HG03571 (cell line): ENCODE data around the gene LMAN2L.
"Not testable (repeated sequence)": the region's sequence is repeated elsewhere in the genome, so short reads cannot be mapped to it uniquely, and the experiment has no call there.

ENCODE experiments used
- ATAC-seq: cut with Tn5 transposase; IDR thresholded peaks from one replicate; pipeline ENCODE4 v1.9.1; 2021; ENCODE audit not compliant: unreplicated experiment

Gene LMAN2L

DNA sequence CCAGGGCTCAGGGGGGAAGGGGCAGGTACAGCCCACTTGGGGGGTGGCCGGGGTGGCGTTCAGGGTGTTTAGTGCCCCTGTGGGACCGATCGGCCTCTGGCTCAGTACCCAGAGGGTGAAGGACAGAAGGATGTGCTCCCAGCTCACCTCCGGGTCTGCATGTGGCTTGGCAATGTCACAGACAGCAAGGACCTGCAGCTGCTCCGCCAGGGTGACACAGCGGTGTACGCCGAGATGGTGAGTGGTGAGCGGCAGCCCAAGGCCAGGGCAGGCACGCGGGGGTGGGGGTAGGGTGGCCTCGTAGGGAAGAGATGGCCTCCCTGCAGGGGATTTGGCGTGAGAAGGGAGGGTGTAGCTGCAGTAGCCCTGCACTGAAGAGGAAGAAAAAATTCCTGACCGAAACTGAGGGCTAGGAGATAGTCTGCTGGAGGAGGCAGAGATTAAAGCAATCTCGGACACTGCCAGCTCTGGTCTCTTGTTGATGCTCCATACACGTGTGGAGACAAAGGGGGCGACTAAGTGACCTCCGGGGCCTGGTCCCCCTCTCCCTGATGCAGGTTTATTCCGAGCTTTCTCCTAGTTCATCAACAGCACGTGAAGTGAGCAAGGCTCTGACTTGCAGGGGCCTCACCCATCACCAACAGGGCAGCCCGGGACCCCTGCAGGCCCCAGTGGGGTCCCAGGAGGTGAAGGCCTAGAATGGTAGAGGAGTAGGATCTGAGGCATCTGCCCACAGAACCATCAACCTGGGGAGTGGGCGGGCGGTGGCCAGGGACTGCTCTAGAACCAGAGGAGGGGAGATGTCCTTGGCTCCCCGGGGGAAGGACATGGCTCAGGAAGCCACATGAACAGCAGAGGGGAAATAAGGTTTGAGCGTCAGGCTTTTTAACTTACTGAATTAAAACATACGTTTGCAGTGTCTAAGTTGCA, 51.9 kb downstream of the LMAN2L start:
- no peak for ATAC-seq

DNA sequence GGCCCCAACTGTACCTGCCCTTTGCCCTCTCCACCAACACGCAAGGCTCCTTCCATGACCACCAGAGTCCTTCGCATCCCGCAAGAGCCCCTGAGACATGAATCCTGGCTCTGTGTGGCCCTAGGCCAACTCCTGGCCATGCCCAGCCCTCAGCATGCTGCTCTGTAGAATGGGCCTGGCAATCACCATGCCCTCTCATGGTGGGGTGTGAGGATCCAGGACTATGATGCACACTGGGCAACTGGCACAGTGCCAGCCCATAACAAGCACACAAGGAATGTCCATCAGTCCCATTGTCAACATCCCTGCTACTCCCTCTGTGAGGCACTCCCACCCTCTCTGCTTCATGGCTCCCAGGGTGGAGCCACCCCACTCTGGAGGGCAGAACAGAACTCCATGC, 52.6 kb downstream of the LMAN2L start:
- no peak for ATAC-seq

DNA sequence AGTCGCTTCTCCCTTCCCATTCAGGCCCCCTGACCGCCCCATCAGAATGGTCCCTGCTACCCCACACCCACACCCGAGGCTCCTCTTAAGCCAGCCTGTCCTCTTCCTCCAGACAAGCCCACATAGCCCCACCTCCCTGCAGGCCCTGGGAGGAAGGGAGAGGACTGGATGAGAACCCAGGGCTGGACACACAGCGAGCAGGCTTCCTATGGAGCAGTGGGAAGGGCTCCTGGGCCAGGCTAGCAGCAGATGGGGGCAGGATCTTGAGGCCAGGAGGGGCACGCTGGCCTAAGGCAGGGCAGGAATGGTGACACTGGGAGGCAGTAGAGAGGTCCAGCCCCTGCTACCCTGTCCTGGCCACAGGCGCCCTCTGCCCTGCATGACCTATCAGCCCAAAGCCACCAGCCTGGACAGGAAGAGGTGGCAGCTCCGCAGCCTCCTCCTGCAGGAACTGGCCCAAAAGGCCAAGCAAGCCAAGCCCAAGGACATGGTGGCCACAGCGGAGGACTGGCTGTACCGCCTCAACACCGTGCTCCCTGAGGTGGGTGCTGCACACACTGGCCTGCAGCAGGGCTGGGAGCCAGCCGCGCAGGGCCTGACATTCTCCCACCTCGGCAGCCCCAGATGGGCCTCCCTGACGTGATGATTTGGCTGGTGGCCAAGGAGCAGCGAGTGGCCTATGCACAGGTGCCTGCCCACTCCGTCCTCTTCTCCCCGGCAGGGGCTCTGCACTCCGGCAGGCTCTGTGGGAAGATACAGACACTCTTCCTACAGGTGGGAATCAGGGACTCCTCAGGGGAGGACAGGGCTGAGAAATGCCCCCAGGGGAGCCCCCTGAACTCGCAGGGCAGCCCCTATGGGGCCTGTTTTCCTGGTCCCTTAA, 54.0 kb downstream of the LMAN2L start:
- no peak for ATAC-seq

DNA sequence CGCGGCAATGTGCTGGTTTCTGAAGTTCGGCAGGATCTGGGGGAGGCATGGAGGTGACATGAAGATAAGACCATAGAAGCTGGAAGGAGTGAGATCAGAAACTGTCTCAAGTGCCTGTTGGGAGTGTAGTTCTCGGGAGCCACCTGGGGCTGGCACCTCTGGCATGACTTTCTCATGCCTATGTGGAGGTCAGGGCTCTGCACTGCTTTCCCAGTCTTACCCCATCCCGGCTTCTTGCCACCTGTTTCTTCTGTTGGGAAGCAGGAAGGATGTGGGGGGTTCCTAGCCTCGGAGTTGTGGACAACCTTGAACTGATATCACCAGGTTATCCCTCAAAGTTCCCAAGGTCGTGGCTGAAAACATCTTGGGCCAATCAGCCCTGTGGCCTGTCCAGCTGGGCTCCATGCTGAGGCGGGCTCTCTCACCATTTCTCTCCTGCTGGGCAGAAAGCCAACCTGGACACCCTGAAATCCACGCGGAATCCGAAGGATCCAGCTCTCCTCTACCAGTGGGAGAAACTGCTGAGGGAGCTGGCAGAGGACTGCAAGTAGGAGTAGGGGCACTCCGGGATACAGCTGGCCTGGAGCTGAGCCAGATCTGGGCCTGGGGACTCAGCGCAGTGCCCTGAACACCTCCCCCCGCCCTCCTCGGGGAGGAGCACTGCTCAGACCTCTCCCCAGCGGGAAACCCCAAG, 54.8 kb downstream of the LMAN2L start:
- no peak for ATAC-seq

DNA sequence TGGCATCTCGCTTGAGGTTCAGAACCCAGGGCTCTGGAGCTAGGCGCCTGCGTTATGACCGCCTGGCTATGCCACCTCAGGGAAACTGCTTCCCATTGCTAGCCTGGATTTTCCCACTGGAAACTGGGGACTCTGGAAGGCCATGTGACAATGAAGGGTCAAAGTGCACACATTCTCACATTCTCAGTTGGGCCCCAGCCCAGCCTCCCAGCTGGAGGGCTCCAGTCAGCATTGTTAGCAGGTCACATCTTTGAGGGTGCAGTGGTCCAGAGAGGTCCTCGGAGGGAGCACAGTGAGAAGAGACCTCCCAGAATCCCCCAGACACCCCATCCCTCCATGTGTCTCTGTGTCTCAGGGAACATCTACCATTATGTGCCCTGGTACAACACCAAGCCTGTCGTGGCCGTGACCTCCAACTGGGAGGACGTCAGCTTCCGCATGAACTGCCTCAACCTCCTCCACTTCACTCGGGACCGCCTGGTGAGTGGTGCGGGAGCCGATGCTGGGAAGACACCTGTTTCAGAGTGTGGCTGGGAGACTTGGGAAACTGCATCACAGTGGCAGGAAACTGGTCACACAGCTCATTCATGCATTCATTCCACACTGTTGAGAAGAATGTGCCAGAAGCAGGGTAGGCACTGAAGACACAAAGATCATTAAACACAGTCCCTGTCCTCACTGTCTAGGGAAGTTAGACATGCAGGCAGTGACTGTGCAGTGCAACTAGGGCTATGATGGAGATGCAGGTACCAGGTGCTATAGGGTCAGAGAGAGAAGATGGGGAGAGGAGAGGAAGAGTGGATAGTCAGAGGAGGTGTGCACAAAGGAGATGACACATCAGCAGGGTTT, 55.7 kb downstream of the LMAN2L start:
- no peak for ATAC-seq

DNA sequence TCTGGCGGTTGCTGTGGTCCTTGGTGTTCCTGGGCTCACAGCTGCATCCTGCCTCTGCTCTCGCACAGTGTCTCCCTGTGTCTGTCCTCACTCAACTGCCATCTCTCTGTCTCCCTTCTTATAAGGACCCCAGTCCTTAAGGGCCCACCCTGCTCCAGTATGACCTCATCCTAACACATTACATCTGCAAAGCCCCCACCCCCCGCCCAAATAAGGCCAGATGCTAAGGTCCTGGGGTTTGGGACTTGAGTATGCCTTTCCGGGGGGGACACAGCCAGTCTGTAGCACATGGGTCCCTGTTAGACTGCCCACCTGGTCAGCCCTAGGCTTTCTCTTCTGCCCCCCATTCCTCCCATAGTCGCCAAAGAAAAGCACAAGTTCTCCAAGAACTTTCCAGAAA, 56.6 kb downstream of the LMAN2L start:
- ATAC-seq, result no peak

DNA sequence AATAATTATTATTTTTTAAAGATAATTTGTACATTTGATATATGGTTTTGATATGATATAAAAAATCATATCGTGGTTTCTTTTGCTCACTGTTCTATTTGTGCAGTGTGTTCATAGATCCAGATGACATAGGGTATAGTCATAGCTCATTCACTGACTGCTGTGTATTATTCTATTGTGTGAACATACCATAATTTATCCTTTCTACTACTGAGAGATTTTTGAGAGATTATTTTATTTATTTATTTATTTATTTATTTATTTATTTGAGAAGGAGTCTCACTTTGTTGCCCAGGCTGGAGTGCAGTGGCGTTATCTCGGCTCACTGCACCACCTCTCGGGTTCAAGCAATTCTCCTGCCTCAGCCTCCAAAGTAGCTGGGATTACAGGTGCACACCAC, 58.3 kb downstream of the LMAN2L start:
- ATAC-seq, result no peak

DNA sequence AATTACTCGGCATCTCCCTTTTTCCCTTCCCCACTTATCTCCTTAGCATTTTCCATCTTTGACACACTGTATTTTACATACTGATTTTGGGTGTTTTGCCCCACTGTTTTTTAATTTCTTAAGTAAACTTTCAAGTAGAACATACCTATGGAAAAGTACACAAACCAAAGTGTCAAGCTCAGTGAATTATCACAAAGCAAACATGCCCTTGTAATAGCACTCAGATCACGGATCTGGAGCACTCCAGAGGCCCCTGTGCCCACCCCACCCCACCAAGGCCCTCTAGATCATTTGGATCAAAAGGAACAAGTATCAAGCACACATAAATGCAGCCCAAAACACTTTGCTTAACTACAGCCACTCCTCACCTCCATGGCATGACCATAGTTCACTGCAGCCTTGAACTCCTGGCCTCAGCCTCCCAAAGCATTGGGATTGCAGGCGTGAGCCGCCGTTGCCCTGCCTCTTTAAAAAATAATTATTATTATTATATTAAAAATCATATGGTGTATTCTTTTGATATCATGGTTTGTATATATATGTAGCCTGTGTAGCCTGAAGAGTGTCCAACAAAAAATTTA, 59.2 kb downstream of the LMAN2L start:
- ATAC-seq, result no peak

DNA sequence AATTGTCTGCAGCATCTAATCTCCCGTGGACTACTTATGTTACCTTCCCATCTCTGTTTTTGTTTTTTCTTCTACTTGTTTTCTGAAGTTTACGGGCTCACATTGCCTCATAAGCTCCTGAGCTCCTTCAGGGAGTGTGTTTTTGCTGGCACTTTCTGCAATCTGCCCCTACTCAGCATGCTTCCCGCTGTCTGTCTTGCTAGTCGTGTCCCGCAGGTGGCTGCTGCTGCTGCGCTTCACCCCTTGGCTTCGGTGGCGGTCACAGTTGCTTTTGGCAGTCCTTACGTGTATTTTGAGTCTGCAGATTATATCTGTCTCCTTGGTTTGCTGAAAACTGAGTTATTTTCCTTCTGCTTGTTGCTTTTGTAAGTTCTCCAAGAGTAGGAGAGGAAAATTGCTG, 60.0 kb downstream of the LMAN2L start:
- no peak for ATAC-seq

DNA sequence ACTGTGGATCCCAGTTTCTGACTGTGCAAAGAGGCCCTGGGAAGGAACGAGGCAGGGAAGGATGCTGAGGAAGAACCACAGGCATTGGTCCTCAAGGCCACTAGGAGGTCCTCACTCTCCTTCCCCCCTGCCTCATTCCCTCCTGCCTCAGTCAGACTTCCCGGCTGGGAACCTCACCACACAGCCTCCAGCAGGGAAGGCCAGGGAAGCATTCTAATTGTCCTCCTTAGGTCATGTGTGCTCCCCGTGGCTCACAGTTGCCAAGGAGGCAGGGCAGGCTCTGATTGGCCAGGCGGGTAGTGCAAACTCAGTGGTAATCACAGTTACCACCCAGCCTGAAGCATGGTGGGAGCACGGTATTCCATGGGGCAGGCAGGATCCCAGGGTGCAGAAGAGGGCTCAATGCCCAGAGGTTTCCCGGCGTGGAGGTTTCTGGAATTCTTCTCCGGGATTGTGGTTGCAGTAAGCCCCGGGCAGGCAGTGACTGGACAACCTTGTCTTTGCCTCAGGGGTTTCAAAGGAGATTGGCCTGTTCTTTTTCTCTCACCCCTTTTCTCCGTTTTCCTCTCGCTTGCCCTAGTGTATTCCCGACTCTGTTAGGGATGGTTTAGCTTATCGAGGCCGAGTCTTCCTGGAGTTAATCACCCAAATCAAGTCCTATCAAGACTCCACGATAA, 70.2 kb downstream of the LMAN2L start:
- ATAC-seq, result no peak

DNA sequence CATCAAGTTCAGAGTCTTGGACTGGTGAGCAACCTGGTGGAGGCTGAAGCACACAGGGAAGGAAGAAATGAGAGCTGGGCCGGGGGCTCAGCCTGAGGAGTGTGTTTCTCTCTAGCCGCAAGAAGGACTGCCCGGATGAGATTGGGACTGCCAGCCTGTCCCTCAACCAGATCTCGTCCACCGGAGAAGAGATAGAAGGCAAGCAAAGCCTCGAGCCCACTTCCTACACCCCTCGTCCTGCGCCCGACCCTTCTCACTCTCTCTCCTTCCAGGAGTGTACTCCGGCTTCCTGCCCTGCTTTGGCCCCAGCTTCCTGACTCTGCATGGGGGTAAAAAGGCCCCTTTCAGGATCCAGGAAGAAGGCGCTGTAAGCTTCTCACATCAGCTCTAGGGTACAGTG, 71.1 kb downstream of the LMAN2L start:
- no peak for ATAC-seq

DNA sequence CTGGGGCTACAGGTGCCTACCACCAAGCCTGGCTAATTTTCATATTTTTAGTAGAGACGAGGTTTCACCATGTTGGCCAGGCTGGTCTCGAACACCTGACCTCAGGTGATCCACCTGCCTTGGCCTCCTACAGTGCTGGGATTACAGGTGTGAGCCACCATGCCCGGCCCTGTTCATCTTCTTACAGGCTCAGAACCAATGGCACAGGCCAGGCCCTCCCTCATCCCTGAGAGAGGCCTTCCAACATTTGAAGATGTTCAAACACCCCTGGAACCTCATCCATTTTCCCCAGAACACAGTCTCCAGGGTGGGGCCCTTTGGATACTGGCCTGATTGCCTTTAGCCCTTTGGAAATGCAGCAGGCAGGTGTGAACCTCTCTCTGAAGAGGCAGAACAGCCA, 74.1 kb downstream of the LMAN2L start:
- ATAC-seq, result not testable (repeated sequence)

DNA sequence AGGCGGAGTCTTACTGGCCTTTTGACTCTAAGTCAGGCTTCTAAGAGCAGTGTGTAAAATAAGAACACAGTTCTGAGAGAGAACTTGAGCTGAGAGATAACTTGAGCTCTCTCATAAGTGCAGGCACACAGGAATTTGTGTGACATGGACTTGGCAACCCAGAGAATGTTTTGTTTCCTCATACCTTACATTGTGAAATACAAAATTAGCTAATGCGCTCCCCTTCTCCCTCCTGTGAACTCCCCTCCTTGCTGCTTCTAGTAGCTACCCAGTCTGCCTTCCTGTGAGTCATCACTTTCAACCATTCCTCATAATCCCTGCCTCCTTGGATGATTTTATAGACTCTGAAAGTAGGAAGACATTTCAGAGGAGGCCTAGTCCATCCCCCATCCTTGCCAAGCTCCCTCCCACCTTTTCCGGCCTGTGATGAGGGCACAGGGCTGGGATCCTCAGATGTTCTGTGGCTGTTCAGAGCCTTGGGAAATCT, 74.7 kb downstream of the LMAN2L start:
- ATAC-seq, result no peak

DNA sequence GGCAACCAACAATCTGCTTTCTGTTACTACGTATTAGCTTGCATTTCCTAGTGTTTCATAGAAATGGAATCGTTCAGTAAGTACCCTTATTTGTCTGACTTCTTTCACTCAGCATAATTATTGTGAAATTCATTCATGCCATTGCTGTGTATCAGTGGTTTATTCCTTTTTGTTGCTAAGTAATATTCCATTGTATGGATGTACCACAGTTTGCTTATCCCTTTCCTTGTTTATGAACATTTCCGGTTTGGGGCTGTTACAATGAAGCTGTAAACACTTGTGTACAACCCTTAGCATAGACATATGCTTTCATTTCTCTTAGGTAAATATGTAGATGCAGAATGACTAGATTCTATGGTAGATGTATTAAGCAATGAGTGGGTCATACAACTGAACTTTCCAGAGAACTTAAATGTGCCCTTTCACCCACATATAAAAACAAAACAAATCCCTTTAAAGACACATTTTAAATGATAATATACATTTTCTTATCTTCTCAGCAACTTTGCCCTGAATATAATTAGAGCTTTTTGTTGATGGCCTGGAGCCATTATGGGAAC, 75.4 kb downstream of the LMAN2L start:
- ATAC-seq, result no peak

DNA sequence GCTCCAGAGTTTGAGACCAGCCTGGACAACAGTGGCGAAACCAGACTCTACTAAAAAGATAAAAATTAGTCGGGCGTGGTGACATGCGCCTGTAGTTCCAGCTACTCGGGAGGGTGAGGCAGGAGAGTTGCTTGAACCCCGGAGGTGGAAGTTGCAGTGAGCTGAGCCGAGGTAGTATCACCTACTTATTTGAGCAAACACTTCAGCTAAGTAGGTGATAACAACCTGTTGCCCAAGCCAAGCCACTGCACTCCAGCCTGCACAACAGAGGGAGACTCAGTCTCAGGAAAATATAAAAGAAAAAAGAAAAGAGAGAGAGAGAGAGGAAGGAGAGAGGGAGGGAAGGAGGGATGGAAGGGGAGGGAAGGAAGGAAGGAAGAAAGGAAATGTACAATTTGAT, 76.0 kb downstream of the LMAN2L start:
- no peak for ATAC-seq

DNA sequence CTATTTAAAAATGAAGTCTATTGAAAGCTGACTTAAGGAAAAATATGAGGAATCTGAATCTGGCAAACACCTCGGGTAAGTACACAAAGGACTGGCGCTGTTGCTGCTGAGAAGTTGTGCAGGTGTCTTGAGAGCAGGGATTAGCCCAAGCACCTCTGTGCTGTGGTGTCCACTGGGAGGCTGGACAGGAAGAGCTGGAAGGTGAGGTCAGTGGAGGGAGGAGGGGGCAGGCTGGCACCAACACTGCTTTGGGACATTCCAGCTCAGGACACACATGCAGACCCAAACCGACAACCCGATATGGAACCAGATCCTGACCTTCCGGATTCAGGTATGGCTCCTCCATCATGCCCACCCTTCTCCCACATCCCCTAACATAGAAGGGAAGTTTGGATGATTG, 76.7 kb downstream of the LMAN2L start:
- no peak for ATAC-seq

DNA sequence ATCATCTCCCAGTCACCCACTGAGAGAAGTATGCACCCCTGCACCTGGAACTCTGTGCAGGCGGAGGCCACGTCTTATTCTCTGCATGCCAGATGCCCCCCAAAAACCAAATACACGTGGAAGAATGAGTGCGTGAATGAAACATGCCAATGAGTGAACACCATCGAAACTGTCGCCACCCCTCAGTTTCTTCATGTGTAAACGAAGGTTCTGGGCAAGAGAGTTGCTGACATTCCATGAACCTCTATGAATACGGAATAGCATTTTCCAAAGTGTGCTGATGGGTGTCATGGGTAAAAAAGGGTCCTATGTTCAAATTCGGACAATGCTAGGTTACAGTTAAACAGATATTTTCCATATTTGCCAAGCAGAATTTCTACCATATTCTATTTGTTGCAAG, 77.5 kb downstream of the LMAN2L start:
- ATAC-seq, result no peak

DNA sequence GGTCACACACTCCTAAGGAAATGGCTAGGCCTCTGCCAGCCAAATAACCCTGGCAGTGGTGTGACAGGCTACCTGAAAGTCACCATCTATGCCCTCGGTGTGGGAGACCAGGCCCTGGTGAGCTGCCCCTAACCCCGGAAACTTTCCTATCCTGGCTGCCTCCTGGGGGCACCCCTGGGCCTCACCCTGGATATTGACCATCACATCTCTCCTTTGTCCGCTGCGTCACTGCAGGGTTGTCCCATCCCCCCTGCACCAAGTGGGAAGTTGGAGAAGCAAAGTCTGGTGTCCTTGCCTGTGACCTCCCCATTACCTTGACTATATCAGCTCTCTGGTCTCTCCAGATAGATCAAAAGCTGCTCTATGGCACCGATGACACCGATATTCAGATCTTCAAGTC, 78.5 kb downstream of the LMAN2L start:
- ATAC-seq, result no peak

DNA sequence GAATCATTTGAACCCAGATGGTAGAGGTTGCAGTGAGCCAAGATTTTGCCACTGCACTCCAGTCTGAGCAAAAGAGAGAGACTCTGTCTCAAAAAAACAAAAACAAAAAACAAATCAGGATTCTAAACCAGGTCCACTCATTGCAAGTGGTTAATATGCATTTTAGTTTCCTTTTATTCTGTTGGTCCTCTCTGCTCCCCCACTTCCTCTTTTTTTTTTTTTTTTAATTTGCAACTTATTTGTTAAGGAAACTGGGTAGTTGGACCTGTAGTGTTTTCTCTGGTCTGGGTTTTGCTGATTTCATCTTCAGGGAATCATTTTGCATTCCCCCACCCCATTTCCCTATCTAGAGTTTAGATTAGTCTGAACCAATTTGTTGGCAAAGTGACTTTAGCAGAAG, 83.3 kb downstream of the LMAN2L start:
- no peak for ATAC-seq
